ENCODE data around the gene CDKN3. TPM values are rescaled to one million over a fixed set of nuclear protein-coding genes. Genes with fewer than 3 reads are reported as not detected.

Gene CDKN3
- total and polyA plus RNA-seq, 8 donors = 1.8 to 20.8 (median 6.2) TPM; not detected in 2

GRCh38 chr14:54462048-54462447, 65.2 kb downstream of the CDKN3 start:
- Histone ChIP-seq H3K9me3 (peaks cover 0 to 18% (median 9%) of the 10 kb centered on the region in 4 donors), H3K27ac (no peak overlapping the region), H3K27me3 (peaks cover 0 to 27% (median 5%) of the 10 kb centered on the region in 3 donors), H3K4me1 (peaks cover 0 to 6% (median 2%) of the 10 kb centered on the region in 4 donors), H3K4me3 (no peak overlapping the region), H3K36me3 (no peaks in the 10 kb centered on the region)
- intact Hi-C loops (cut with DNase I; ENCODE audit: low total_unique reads) = no loop called here
- WGBS, 5 donors = 73 to 88% (median 81%) methylated on average over 5 of the region's 5 CpGs
- TF ChIP-seq POLR2AphosphoS5 (IDR thresholded peaks at IDR 0.05) = no peak
- TF ChIP-seq POLR2A (IDR thresholded peaks at IDR 0.05) = no peak
- no peak for TF ChIP-seq CTCF (IDR thresholded peaks at IDR 0.05)
- TF ChIP-seq EP300 (IDR thresholded peaks at IDR 0.05) = no peak
- no peak for DNase-seq

GRCh38 chr14:54465654-54466053, 68.8 kb downstream of the CDKN3 start:
- Histone ChIP-seq H3K4me1 (peaks cover 4 to 11% (median 7%) of the 10 kb centered on the region in 4 donors), H3K27me3 (peaks cover 0 to 20% (median 3%) of the 10 kb centered on the region in 3 donors), H3K9me3 (peaks cover 0 to 11% (median 6%) of the 10 kb centered on the region in 4 donors), H3K36me3 (no peaks in the 10 kb centered on the region), H3K4me3 (no peak overlapping the region), H3K27ac (no peak overlapping the region)
- no peak for DNase-seq
- WGBS, 5 donors = 71 to 84% (median 81%) methylated on average over 4 of the region's 4 CpGs
- intact Hi-C loops (cut with DNase I; ENCODE audit: low total_unique reads) = no loop called here
- TF ChIP-seq CTCF (IDR thresholded peaks at IDR 0.05) (no peak), POLR2AphosphoS5 (IDR thresholded peaks at IDR 0.05) (no peak), POLR2A (IDR thresholded peaks at IDR 0.05) (no peak)

- intact Hi-C loops (cut with DNase I; ENCODE audit: low total_unique reads) = no loop called here
- H3K4me1 ChIP-seq = peaks cover 16 to 27% (median 19%) of the 10 kb centered on the region in 4 donors
- H3K4me3 ChIP-seq = no peak overlapping the region
- no peak overlapping the region for H3K27ac ChIP-seq
- H3K27me3 ChIP-seq = peaks cover 0 to 9% (median 3%) of the 10 kb centered on the region in 3 donors
- peaks cover 0 to 11% (median 6%) of the 10 kb centered on the region in 4 donors for H3K9me3 ChIP-seq
- peaks cover 0 to under 1% (median 0%) of the 10 kb centered on the region in 4 donors for H3K36me3 ChIP-seq
- no peak for DNase-seq
- TF ChIP-seq CTCF (IDR thresholded peaks at IDR 0.05) (no peak), POLR2A (IDR thresholded peaks at IDR 0.05) (no peak), POLR2AphosphoS5 (IDR thresholded peaks at IDR 0.05) (no peak), EP300 (IDR thresholded peaks at IDR 0.05) (no peak)
These were observed 70.5 kb downstream of the CDKN3 start for GRCh38 chr14:54467280-54467679.

Other genes with a start within 250 kb of the CDKN3 start
- 10 to 100 TPM in 3 of 5 donors, 1 to 10 TPM in 2; 4.7 to 46.4 (median 19.4) TPM for gene CNIH1, start 44.4 kb downstream of the CDKN3 start, total RNA-seq
- gene CNIH1, start 44.4 kb downstream of the CDKN3 start, polyA plus RNA-seq = 10 to 100 TPM; 63.3 to 78.5 (median 67.3) TPM
- gene GMFB, start 92.0 kb downstream of the CDKN3 start, total RNA-seq = 100 to 1,000 TPM in 1 of 5 donors, 10 to 100 TPM in 3, 1 to 10 TPM in 1; 4.1 to 101 (median 31.0) TPM
- 10 to 100 TPM in 2 of 3 donors, 1 to 10 TPM in 1; 8.7 to 31.2 (median 27.4) TPM for gene GMFB, start 92.0 kb downstream of the CDKN3 start, polyA plus RNA-seq
- 10 to 100 TPM in 4 of 5 donors, 1 to 10 TPM in 1; 8.0 to 30.9 (median 19.1) TPM for gene CGRRF1, start 112.9 kb downstream of the CDKN3 start, total RNA-seq
- gene CGRRF1, start 112.9 kb downstream of the CDKN3 start, polyA plus RNA-seq = 10 to 100 TPM; 11.0 to 13.6 (median 11.0) TPM
- gene SAMD4A, start 170.1 kb downstream of the CDKN3 start, total RNA-seq = 10 to 100 TPM; 11.6 to 67.4 (median 19.8) TPM
- gene SAMD4A, start 170.1 kb downstream of the CDKN3 start, polyA plus RNA-seq = 10 to 100 TPM in 1 of 3 donors, 1 to 10 TPM in 2; 2.5 to 12.1 (median 5.3) TPM

All from stomach (tissue), 9 donors.